Muscle layer of colon (tissue), 2 donors: ENCODE data around the gene MDFIC.

ENCODE experiments used
- H3K27ac ChIP-seq: one replicate; pipeline ENCODE4 v1.7.0; 2013; ENCODE audit warnings: low read depth, mild to moderate bottlenecking, low read length, moderate library complexity
- H3K27me3 ChIP-seq, 2 donors: one replicate each; pipeline ENCODE4 v1.7.0; 2013; ENCODE audit warnings: low read length in 2 of 2, mild to moderate bottlenecking in 2 of 2; ENCODE audit not compliant: insufficient read depth in 2 of 2, control insufficient read depth in 1 of 2
- H3K36me3 ChIP-seq: one replicate; pipeline ENCODE4 v1.7.0; 2013; ENCODE audit warnings: mild to moderate bottlenecking, low read length; ENCODE audit not compliant: insufficient read depth
- H3K4me1 ChIP-seq: one replicate; pipeline ENCODE4 v1.7.0; 2013; ENCODE audit warnings: mild to moderate bottlenecking, low read length; ENCODE audit not compliant: insufficient read depth
- H3K4me3 ChIP-seq, 2 donors: one replicate each; pipeline ENCODE4 v1.7.0; 2013; ENCODE audit warnings: low read length in 2 of 2, low read depth in 1 of 2, mild to moderate bottlenecking in 1 of 2, moderate library complexity in 1 of 2
- H3K9ac ChIP-seq: one replicate; pipeline ENCODE4 v1.7.0; 2013; ENCODE audit warnings: low read length
- H3K9me3 ChIP-seq: one replicate; pipeline ENCODE4 v1.7.0; 2013; ENCODE audit warnings: mild to moderate bottlenecking, low read length
- donor health status: abdominal sarcoma.
- donor health status: Adenocarcinoma of cecum.

Gene MDFIC

GRCh38 chr7:115047958-115048720, 126.2 kb downstream of the MDFIC start:
- Histone ChIP-seq H3K9ac (no peak overlapping the region), H3K27me3 (no peaks in the 10 kb centered on the region), H3K4me1 (no peaks in the 10 kb centered on the region), H3K4me3 (no peak overlapping the region), H3K9me3 (no peaks in the 10 kb centered on the region), H3K36me3 (no peaks in the 10 kb centered on the region), H3K27ac (no peak overlapping the region)

- Histone ChIP-seq H3K27ac (no peak overlapping the region), H3K36me3 (no peaks in the 10 kb centered on the region), H3K4me3 (no peak overlapping the region)
Observed at GRCh38 chr7:115052706-115053105, 130.8 kb downstream of the MDFIC start.

GRCh38 chr7:115054478-115055065, 132.7 kb downstream of the MDFIC start:
- Histone ChIP-seq H3K27me3 (no peaks in the 10 kb centered on the region), H3K4me1 (no peaks in the 10 kb centered on the region), H3K9ac (no peak overlapping the region), H3K4me3 (no peak overlapping the region), H3K9me3 (no peaks in the 10 kb centered on the region), H3K36me3 (no peaks in the 10 kb centered on the region), H3K27ac (no peak overlapping the region)

More at GRCh38 chr7:115052706-115053105, 130.8 kb downstream of the MDFIC start:
- Histone ChIP-seq H3K4me1 (no peaks in the 10 kb centered on the region), H3K27me3 (no peaks in the 10 kb centered on the region), H3K9me3 (no peaks in the 10 kb centered on the region), H3K9ac (no peak overlapping the region)

- H3K9me3 ChIP-seq, result no peaks in the 10 kb centered on the region
- H3K4me3 ChIP-seq, result no peak overlapping the region
- H3K36me3 ChIP-seq, result no peaks in the 10 kb centered on the region
- H3K27ac ChIP-seq, result no peak overlapping the region
- no peaks in the 10 kb centered on the region for H3K4me1 ChIP-seq
- no peak overlapping the region for H3K9ac ChIP-seq
- H3K27me3 ChIP-seq, result no peaks in the 10 kb centered on the region
Observed at GRCh38 chr7:115056019-115056418, 134.1 kb downstream of the MDFIC start.

- no peak overlapping the region for H3K9ac ChIP-seq
- H3K9me3 ChIP-seq, result no peaks in the 10 kb centered on the region
- no peaks in the 10 kb centered on the region for H3K36me3 ChIP-seq
- no peak overlapping the region for H3K27ac ChIP-seq
- H3K27me3 ChIP-seq, result no peaks in the 10 kb centered on the region
- no peaks in the 10 kb centered on the region for H3K4me1 ChIP-seq
- no peak overlapping the region for H3K4me3 ChIP-seq
Observed at GRCh38 chr7:115058726-115059125, 136.8 kb downstream of the MDFIC start.

- Histone ChIP-seq H3K9ac (no peak overlapping the region), H3K27ac (no peak overlapping the region), H3K4me1 (no peaks in the 10 kb centered on the region), H3K4me3 (no peak overlapping the region), H3K27me3 (no peaks in the 10 kb centered on the region), H3K36me3 (no peaks in the 10 kb centered on the region), H3K9me3 (no peaks in the 10 kb centered on the region)
Observed at GRCh38 chr7:115059321-115059720, 137.4 kb downstream of the MDFIC start.

GRCh38 chr7:115060095-115060870, 138.4 kb downstream of the MDFIC start:
- Histone ChIP-seq H3K9ac (no peak overlapping the region), H3K36me3 (no peaks in the 10 kb centered on the region), H3K27ac (no peak overlapping the region), H3K27me3 (no peaks in the 10 kb centered on the region), H3K9me3 (no peaks in the 10 kb centered on the region), H3K4me1 (no peaks in the 10 kb centered on the region), H3K4me3 (no peak overlapping the region)

- H3K4me3 ChIP-seq, result no peak overlapping the region
- no peak overlapping the region for H3K27ac ChIP-seq
- no peaks in the 10 kb centered on the region for H3K4me1 ChIP-seq
- H3K9ac ChIP-seq, result no peak overlapping the region
- H3K9me3 ChIP-seq, result no peaks in the 10 kb centered on the region
- no peaks in the 10 kb centered on the region for H3K36me3 ChIP-seq
- H3K27me3 ChIP-seq, result no peaks in the 10 kb centered on the region
Observed at GRCh38 chr7:115066050-115066449, 144.2 kb downstream of the MDFIC start.

- H3K4me3 ChIP-seq, result no peak overlapping the region
- H3K4me1 ChIP-seq, result no peaks in the 10 kb centered on the region
- no peaks in the 10 kb centered on the region for H3K27me3 ChIP-seq
- H3K9me3 ChIP-seq, result no peaks in the 10 kb centered on the region
- no peak overlapping the region for H3K27ac ChIP-seq
- H3K9ac ChIP-seq, result no peak overlapping the region
- no peaks in the 10 kb centered on the region for H3K36me3 ChIP-seq
Observed at GRCh38 chr7:115066634-115067033, 144.7 kb downstream of the MDFIC start.

GRCh38 chr7:115068220-115068619, 146.3 kb downstream of the MDFIC start:
- H3K9me3 ChIP-seq, result no peaks in the 10 kb centered on the region

More at GRCh38 chr7:115068220-115068619, 146.3 kb downstream of the MDFIC start:
- Histone ChIP-seq H3K27me3 (no peaks in the 10 kb centered on the region), H3K36me3 (no peaks in the 10 kb centered on the region), H3K4me1 (no peaks in the 10 kb centered on the region), H3K4me3 (no peak overlapping the region), H3K9ac (no peak overlapping the region), H3K27ac (no peak overlapping the region)
